HepG2 (cell line): ENCODE results near the gene RGS6. TPM values are rescaled to one million over a fixed set of nuclear protein-coding genes. Genes with fewer than 3 reads are reported as not detected.

Experiments used
- ATAC-seq: fragments of 200-7000 bp; cut with Tn5 transposase; 3 replicates; pipeline ENCODE4 v1.9.1; 2020; ENCODE audit warnings: mild to moderate bottlenecking, moderate library complexity
- BruUV-seq: library from RNA; stranded (reverse); fragments of 400-500 nt; replicated peaks from 2 replicates; lab custom pipeline; 2021; lab: Mats Ljungman, UMichigan
- CTCF ChIA-PET: fragments of 300-600 bp; formaldehyde crosslinking; extraction: SDS; loops from one replicate; lab custom pipeline; 2021; ENCODE audit warnings: low total read pairs, inconsistent platforms, low intra/inter-chr PET ratio; lab: Yijun Ruan, JAX
- POLR2A ChIA-PET: fragments of 350-600 bp; sonication (Branson Sonifier 250); formaldehyde crosslinking; loops from one replicate; lab custom pipeline; 2020; ENCODE audit warnings: antibody characterized with exemption, inconsistent platforms; lab: Yijun Ruan, JAX
- DNase-seq: peaks from one replicate; pipeline ENCODE4 v3.0.0-alpha.2; 2015; ENCODE audit warnings: low spot score
- FAIRE-seq: peaks from 3 replicates; lab custom pipeline; 2011; peaks lifted over from hg19 to GRCh38; lab: Jason Lieb, UNC
- H2AFZ ChIP-seq: one replicate; pipeline ENCODE4 v1.6.1; 2011; ENCODE audit warnings: low read length, inconsistent platforms
- H3K27ac ChIP-seq: fragments of 300-600 bp; 3 replicates; pipeline ENCODE4 v1.8.0; 2011; ENCODE audit warnings: mixed run types, mild to moderate bottlenecking, mixed read lengths, low read length, inconsistent platforms; ENCODE audit not compliant: insufficient read depth; ENCODE audit errors: extremely low read length
- H3K27me3 ChIP-seq, 2 experiments: fragments of 200-600 bp in 1 of 2; 2 replicates in 1 of 2; 3 replicates in 1 of 2; pipeline versions ENCODE4 v1.6.0 to v1.8.0; 2011; ENCODE audit warnings: low read length in 2 of 2, mild to moderate bottlenecking in 2 of 2, moderate library complexity in 2 of 2, inconsistent platforms in 1 of 2; ENCODE audit not compliant: insufficient read depth in 2 of 2, control insufficient read depth in 1 of 2
- H3K36me3 ChIP-seq, 2 experiments: fragments of 200-600 bp in 1 of 2; replicated peaks in 1 of 2; 2 replicates in 1 of 2; 3 replicates in 1 of 2; pipeline versions ENCODE4 v1.5.1 to v1.8.0; 2011; ENCODE audit warnings: low read length in 2 of 2, inconsistent platforms in 1 of 2; ENCODE audit not compliant: insufficient read depth in 2 of 2, control insufficient read depth in 1 of 2
- H3K4me1 ChIP-seq: 2 replicates; pipeline ENCODE4 v1.5.1; 2012; ENCODE audit warnings: low read length, inconsistent platforms; ENCODE audit not compliant: insufficient read depth
- H3K4me2 ChIP-seq: 2 replicates; pipeline ENCODE4 v1.6.0; 2011; ENCODE audit warnings: low read depth, low read length, inconsistent platforms
- H3K4me3 ChIP-seq, 3 experiments: fragments of 200-600 bp in 1 of 3; sonication (generic), shearing (Covaris generic) in 1 of 3; replicated peaks in 1 of 3; 2 replicates each; pipeline ENCODE4 v1.5.1; 2011 to 2016; ENCODE audit warnings: low read length in 3 of 3, inconsistent platforms in 2 of 3, low read depth in 2 of 3, mild to moderate bottlenecking in 2 of 3, control low read depth in 1 of 3, mixed read lengths in 1 of 3; ENCODE audit not compliant: insufficient read depth in 1 of 3
- H3K79me2 ChIP-seq: one replicate; pipeline ENCODE4 v1.6.1; 2011; ENCODE audit warnings: low read length, inconsistent platforms; ENCODE audit not compliant: insufficient read depth
- H3K9ac ChIP-seq: 2 replicates; pipeline ENCODE4 v1.6.0; 2011; ENCODE audit warnings: mild to moderate bottlenecking, low read depth, low read length, inconsistent platforms; ENCODE audit not compliant: insufficient read depth
- H3K9me3 ChIP-seq: 2 replicates; pipeline ENCODE4 v1.5.1; 2012; ENCODE audit warnings: mild to moderate bottlenecking, low read length
- H4K20me1 ChIP-seq: 2 replicates; pipeline ENCODE4 v1.6.0; 2011; ENCODE audit warnings: inconsistent platforms, mild to moderate bottlenecking, low read length, moderate library complexity; ENCODE audit not compliant: insufficient read depth
- CREM ChIP-seq, 2 experiments: sonication (generic) in 1 of 2; formaldehyde crosslinking in 1 of 2; IDR thresholded peaks; 2 replicates each; pipeline versions ENCODE4 v1.4.0 to v1.6.1; 2016 to 2020; ENCODE audit warnings: antibody characterized with exemption in 1 of 2, mild to moderate bottlenecking in 1 of 2, missing genetic modification reagents in 1 of 2
- EHMT2 ChIP-seq: fragments of 200-600 bp; sonication (generic); IDR thresholded peaks from 2 replicates; pipeline ENCODE4 v1.7.0; 2017; ENCODE audit warnings: antibody characterized with exemption, low read depth, low read length, borderline replicate concordance
- POLR2A ChIP-seq, 2 experiments: IDR thresholded peaks; 2 replicates each; pipeline ENCODE4 v1.6.1; 2011; ENCODE audit warnings: low read depth in 2 of 2, low read length in 2 of 2, mild to moderate bottlenecking in 1 of 2, moderate library complexity in 1 of 2; ENCODE audit not compliant: insufficient read depth in 1 of 2
- POLR2AphosphoS2 ChIP-seq: IDR thresholded peaks from 2 replicates; pipeline ENCODE4 v1.6.1; 2011; ENCODE audit warnings: low read depth, low read length, improper control_type of control experiment
- SNAPC4 ChIP-seq: sonication (generic); formaldehyde crosslinking; IDR thresholded peaks from 2 replicates; pipeline ENCODE4 v1.4.0; 2020; ENCODE audit warnings: mild to moderate bottlenecking, missing genetic modification reagents
- U2AF1 ChIP-seq: fragments of 200-400 bp; formaldehyde crosslinking; optimal IDR thresholded peaks from 2 replicates; pipeline ENCODE3; 2017; ENCODE audit warnings: mild to moderate bottlenecking, low read depth, low read length
- UBTF ChIP-seq: sonication (generic); formaldehyde crosslinking; IDR thresholded peaks from 2 replicates; pipeline ENCODE4 v1.4.0; 2020; ENCODE audit warnings: mild to moderate bottlenecking, missing genetic modification reagents
- ZNF460 ChIP-seq: sonication (generic); formaldehyde crosslinking; IDR thresholded peaks from 2 replicates; pipeline ENCODE4 v1.5.1; 2020; ENCODE audit warnings: missing genetic modification reagents, mild to moderate bottlenecking, borderline replicate concordance
- ZNF616 ChIP-seq: sonication (generic); formaldehyde crosslinking; IDR thresholded peaks from 2 replicates; pipeline ENCODE4 v1.5.0; 2020; ENCODE audit warnings: low read depth, mild to moderate bottlenecking, missing genetic modification reagents
- ZNF674 ChIP-seq: sonication (generic); formaldehyde crosslinking; IDR thresholded peaks from 2 replicates; pipeline ENCODE4 v1.5.0; 2020; ENCODE audit warnings: low read depth, mild to moderate bottlenecking, missing genetic modification reagents
- ZNF776 ChIP-seq: sonication (generic); formaldehyde crosslinking; IDR thresholded peaks from 2 replicates; pipeline ENCODE4 v1.4.0; 2020; ENCODE audit warnings: mild to moderate bottlenecking, missing genetic modification reagents
- ZSCAN29 ChIP-seq: sonication (generic); formaldehyde crosslinking; conservative IDR thresholded peaks from 2 replicates; pipeline ENCODE4 v1.4.0; 2020; ENCODE audit warnings: mild to moderate bottlenecking, missing genetic modification reagents
- WGBS: methylation state at CpG from one replicate; pipeline ENCODE4 v1.1.6; 2017; ENCODE audit warnings: low lambda C conversion rate; 5-methylcytosine and 5-hydroxymethylcytosine counted together
- in situ Hi-C: cut with HindIII; loops from 2 replicates; pipeline ENCODE4 v1.10.0; 2017; ENCODE audit warnings: low pct_unique_long_range_greater_than_20kb; ENCODE audit not compliant: extremely low pct_ligation_motif_present
- intact Hi-C: fragments of 100-400 bp; cut with micrococcal nuclease; formaldehyde crosslinking; loops from one replicate; pipeline ENCODE4 v1.10.0; 2022; ENCODE audit not compliant: unreplicated experiment
- polyA plus RNA-seq, 8 experiments: library from polyadenylated mRNA; depleted of rRNA in 3 of 8; stranded (reverse) in 7 of 8; unstranded in 1 of 8; fragments of >200 nt; fragmentation: Illumina TruSeq in 4 of 8; extraction: Trizol in 4 of 8; gene quantifications; 2 replicates each; pipeline versions ENCODE4 v1.2.1 to v1.2.3, GENCODE V29; 2011 to 2016; ENCODE audit warnings: low read depth in 4 of 8, missing spikeins in 1 of 8, mixed read lengths in 1 of 8; ENCODE audit not compliant: insufficient read depth in 1 of 8
- total RNA-seq, 5 experiments: library from RNA; depleted of rRNA; stranded (reverse); fragments of >200 nt; fragmentation: Illumina TruSeq; extraction: Trizol; gene quantifications; 2 replicates each; pipeline ENCODE4 v1.2.3, GENCODE V29; 2016; ENCODE audit warnings: low read depth in 1 of 5

RGS6 gene
- total and polyA plus RNA-seq, 2 of the 13 experiments (the other 11 are each of a cell fraction or from before 2014, with no cell fraction given) = not detected

DNA sequence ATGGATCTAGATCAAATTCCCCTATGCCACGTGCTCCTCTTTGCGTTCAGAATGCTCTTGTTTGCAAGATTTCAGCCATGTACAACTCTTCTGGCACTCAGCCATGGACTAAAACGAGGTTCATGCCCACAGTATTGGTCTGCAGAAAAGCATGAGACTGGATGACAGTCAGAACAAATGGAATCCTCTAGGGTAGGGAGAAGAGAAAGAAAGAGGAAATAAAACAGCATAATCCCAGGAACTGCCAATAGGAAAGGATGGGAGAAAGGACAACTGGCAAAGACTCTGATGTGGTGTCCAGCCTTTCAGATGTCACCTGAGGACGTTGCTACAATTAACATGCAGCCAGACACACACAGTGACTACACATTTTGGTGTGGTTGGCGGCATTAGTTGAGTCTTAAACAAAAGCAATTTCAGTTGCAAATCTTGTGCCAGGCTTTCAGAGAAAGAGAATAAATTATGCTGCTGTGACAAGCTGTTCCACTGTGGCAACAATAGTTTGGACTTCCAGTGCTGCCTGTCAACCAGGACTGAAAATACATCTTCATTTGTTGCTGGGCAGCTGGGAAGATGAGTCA lies 338.0 kb downstream of the RGS6 start:
- FAIRE-seq = no peak

DNA sequence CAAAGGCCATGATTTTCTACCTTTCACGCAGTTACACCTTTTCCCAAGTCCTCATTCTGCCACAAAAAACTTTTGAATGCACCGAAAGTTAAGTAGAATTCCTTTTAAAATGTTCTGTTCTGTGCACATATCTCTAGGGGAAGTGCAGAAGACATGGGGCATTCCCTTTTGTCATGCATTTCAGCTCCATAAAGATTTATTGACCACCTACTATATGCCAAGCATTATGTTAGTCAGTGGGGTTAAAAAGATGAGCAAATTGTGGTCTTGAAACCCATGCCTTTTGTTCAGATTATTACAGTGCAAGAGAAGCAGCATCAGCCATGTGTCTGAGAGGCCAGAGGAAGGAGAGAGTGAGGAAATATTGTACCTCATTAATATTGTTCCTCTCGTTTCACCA lies 338.5 kb downstream of the RGS6 start:
- Histone ChIP-seq H3K27ac (no peak overlapping the region), H4K20me1 (no peaks in the 10 kb centered on the region), H3K4me1 (no peaks in the 10 kb centered on the region), H3K9ac (no peak overlapping the region), H3K4me2 (no peak overlapping the region), H3K36me3 (no peaks in the 10 kb centered on the region), H3K27me3 (no peaks in the 10 kb centered on the region), H3K9me3 (peaks cover 5% of the 10 kb centered on the region; the same call in 1 of the 2 replicates), H3K4me3 (no peak overlapping the region), H2AFZ (no peak overlapping the region), H3K79me2 (no peaks in the 10 kb centered on the region)
- FAIRE-seq = no peak
- intact Hi-C loops (no loop called here), in situ Hi-C loops (no loop called here)
- ATAC-seq = no peak
- BruUV-seq = no TSS peak
- ChIA-PET CTCF (no interaction called here), POLR2A (no interaction called here)
- WGBS = 2% methylated on average over 3 of the region's 3 CpGs
- no peak for DNase-seq
- TF ChIP-seq ZNF616 (CRISPR knock-in tag) = no peak
- TF ChIP-seq SNAPC4 (CRISPR knock-in tag) = no peak
- TF ChIP-seq POLR2AphosphoS2 = no peak
- TF ChIP-seq ZNF674 = no peak
- TF ChIP-seq UBTF = no peak

More for the DNA sequence above, 338.0 kb downstream of the RGS6 start:
- no peaks in the 10 kb centered on the region for H3K27me3 ChIP-seq
- H3K9me3 ChIP-seq = peaks cover 5% of the 10 kb centered on the region; the same call in 1 of the 2 replicates
- CTCF ChIA-PET = no interaction called here
- POLR2A ChIA-PET = no interaction called here
- no peak for DNase-seq
- no TSS peak for BruUV-seq
- H4K20me1 ChIP-seq = no peaks in the 10 kb centered on the region
- 0% methylated on average over 5 of the region's 5 CpGs for whole genome bisulfite sequencing
- H3K27ac ChIP-seq = no peak overlapping the region
- H3K36me3 ChIP-seq = no peaks in the 10 kb centered on the region
- in situ Hi-C loops = no loop called here
- no peaks in the 10 kb centered on the region for H3K79me2 ChIP-seq
- no peaks in the 10 kb centered on the region for H3K4me1 ChIP-seq
- no peak for ATAC-seq
- TF ChIP-seq ZNF460 (CRISPR knock-in tag) = no peak
- no peak for TF ChIP-seq U2AF1
- TF ChIP-seq ZSCAN29 (CRISPR knock-in tag) = no peak
- TF ChIP-seq CREM (IDR thresholded peaks at IDR 0.05) = no peak
- TF ChIP-seq CREM (CRISPR knock-in tag; IDR thresholded peaks at IDR 0.05) = no peak
- no peak for TF ChIP-seq EHMT2
- TF ChIP-seq ZNF776 = no peak
- TF ChIP-seq POLR2A (IDR thresholded peaks at IDR 0.05; ENCODE audit: insufficient read depth in 1 of 2, low read depth in 2 of 2, low read length in 2 of 2) = no peak
- TF ChIP-seq, all 625 proteins: peak for 0
- intact Hi-C loops = no loop called here
- no peak overlapping the region for H3K4me3 ChIP-seq
- no peak overlapping the region for H3K9ac ChIP-seq
- no peak overlapping the region for H3K4me2 ChIP-seq
- H2AFZ ChIP-seq = no peak overlapping the region
